Fibroblast of villous mesenchyme (primary cell): ENCODE measurements around the gene SLMAP. TPM values are rescaled to one million over a fixed set of nuclear protein-coding genes. Genes with fewer than 3 reads are reported as not detected.

ENCODE experiments used
- DNase-seq: peaks from one replicate; pipeline ENCODE4 v3.0.0-alpha.2; 2010; ENCODE audit warnings: low read depth
- H3K4me3 ChIP-seq: 2 replicates; pipeline ENCODE4 v1.5.1; 2011; ENCODE audit warnings: low read depth, mild to moderate bottlenecking, low read length
- total RNA-seq: library from RNA; depleted of rRNA; stranded (reverse); fragments of >200 nt; gene quantifications from 2 replicates; pipeline ENCODE4 v1.2.3, GENCODE V29; 2012
- TF ChIP-seq, protein P1 (sequence below): IDR thresholded peaks from 2 replicates; pipeline ENCODE4 v1.5.1; 2012; ENCODE audit warnings: low read depth, mild to moderate bottlenecking, low read length; ENCODE audit not compliant: insufficient read depth

The SLMAP gene
- total RNA-seq, 1 donor, result 77.3 TPM

DNA sequence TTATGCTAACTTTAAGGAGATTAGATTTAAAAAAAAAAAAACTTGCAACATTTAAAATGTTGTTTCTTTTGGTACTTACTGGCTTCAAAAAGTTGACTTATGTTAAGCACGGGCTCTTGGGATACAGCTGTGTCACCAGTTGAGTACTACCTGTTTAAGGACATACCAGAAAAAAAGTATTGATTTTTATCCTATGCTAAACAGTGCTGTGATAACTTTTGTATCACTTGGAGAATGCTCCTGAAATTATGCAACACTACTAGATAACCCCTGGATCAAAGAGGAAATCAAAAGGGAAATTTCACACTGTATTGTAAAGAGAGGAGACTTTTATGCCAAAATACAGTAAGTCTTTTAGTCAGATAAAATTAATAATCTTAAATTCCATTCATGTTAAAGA lies 77.7 kb downstream of the SLMAP start:
- DNase-seq, result no peak
- TF ChIP-seq, protein P1, sequence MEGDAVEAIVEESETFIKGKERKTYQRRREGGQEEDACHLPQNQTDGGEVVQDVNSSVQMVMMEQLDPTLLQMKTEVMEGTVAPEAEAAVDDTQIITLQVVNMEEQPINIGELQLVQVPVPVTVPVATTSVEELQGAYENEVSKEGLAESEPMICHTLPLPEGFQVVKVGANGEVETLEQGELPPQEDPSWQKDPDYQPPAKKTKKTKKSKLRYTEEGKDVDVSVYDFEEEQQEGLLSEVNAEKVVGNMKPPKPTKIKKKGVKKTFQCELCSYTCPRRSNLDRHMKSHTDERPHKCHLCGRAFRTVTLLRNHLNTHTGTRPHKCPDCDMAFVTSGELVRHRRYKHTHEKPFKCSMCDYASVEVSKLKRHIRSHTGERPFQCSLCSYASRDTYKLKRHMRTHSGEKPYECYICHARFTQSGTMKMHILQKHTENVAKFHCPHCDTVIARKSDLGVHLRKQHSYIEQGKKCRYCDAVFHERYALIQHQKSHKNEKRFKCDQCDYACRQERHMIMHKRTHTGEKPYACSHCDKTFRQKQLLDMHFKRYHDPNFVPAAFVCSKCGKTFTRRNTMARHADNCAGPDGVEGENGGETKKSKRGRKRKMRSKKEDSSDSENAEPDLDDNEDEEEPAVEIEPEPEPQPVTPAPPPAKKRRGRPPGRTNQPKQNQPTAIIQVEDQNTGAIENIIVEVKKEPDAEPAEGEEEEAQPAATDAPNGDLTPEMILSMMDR, result no peak
- H3K4me3 ChIP-seq, result no peak overlapping the region

- no peak for DNase-seq
- TF ChIP-seq, protein P1, result no peak
- no peak overlapping the region for H3K4me3 ChIP-seq
Measured at GRCh38 chr3:57837686-57838085, 81.6 kb downstream of the SLMAP start.

- TF ChIP-seq, protein P1, result no peak
- DNase-seq, result no peak
- H3K4me3 ChIP-seq, result no peak overlapping the region
Measured at GRCh38 chr3:57838627-57839026, 82.5 kb downstream of the SLMAP start.

DNA sequence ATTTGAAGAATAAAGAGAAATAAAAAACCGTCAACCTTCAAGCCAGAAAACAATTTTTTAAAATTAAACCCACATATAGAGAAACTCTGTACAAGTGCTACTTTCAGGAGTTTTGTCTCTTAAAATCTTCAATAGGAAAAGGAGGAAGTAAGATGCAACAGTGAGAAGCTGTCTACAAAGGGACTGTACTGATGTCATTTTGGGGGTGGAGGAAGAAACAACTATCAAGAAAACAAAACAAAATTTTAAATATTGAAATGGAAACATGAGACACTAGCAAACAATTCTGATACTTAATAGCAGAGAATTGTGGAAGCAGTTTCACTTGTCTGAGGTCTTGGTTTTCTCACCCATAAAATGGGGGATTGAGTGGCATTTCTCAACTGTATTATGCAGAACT lies 84.4 kb downstream of the SLMAP start:
- DNase-seq, result no peak
- TF ChIP-seq, protein P1, result no peak
- H3K4me3 ChIP-seq, result no peak overlapping the region

DNA sequence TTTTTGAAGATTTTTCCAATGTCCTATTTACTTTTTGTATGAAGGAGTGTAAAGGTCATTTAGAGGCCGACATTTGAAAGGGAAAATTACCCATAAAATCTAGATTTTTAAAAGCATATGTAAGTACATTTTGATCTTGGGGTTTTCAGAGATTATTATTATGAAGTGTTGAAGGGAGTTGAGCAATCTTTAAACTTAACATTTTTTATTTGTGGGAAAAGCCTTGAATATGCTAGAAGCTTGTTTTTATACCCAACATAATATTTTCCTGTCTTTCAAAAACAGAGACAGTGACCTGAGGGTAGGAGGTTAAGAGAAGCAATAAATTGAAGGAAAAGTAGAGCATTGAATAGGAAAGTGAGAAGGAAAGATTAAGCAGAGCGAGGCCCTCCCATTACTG lies 85.7 kb downstream of the SLMAP start:
- H3K4me3 ChIP-seq, result no peak overlapping the region
- TF ChIP-seq, protein P1, result no peak
- peak; percentile 55 for DNase-seq

DNA sequence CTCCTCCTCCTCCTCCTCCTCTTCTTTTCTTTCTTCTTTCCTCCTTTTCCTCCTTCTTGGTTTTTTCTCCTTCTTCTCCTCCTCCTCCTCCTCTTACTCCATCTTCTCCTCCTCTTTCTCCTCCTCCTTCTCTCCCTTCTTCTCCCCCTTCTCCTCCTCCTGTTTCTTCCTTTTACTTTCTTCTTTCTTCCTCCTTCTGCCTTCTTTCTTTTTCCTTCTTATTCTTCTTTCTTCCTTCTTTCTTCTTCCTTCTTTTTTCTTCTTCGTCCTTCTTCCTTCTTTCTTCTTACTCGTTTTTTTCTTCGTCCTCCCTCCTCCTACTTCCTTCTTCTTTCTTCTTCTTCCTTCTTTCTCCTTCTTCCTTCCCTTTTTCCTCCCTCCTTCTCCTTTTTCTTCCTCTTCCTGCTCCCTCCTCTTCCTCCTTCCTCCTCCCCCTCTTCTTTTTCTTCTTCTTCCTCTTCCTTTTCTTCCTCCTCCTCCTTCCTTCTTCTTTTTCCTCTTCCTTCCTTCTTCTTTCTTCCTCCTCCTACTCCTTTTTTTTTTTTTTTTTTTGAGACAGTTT lies 92.1 kb downstream of the SLMAP start:
- H3K4me3 ChIP-seq, result no peak overlapping the region
- DNase-seq, result no peak
- TF ChIP-seq, protein P1, result no peak

GRCh38 chr3:57851304-57851703 lies 95.2 kb downstream of the SLMAP start:
- DNase-seq, result no peak
- no peak overlapping the region for H3K4me3 ChIP-seq
- TF ChIP-seq, protein P1, result no peak
